ENCODE results near the gene SPATA12.

DNA sequence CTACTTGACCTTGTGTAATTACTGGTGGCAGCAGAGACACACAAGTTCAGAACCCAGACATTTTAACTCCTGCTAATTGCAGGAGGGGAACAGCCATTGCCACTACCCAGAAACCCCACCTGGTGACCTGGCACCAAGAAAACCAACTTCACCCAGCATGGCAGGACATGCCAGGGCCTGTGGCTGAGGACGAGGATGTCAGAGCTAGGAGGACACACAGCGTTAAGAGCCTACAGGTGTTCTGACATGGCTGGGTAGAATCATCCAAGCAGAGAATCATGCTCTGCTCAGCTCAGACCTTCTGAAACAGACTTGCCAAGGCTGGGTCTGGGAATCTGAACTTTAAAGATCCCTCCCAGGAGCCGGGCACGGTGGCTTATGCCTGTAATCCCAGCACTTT is 11.7 kb upstream of the SPATA12 start:
- TF ChIP-seq CTCF (IDR thresholded peaks at IDR 0.05) = no peak
- no peak for TF ChIP-seq POLR2A (IDR thresholded peaks at IDR 0.05)
